Bronchial epithelial cell (primary cell): ENCODE data around the gene SH3GL2. TPM values are rescaled to one million over a fixed set of nuclear protein-coding genes. Genes with fewer than 3 reads are reported as not detected.

ENCODE experiments used
- DNase-seq: peaks from one replicate; pipeline ENCODE4 v3.0.0-alpha.2; 2010; ENCODE audit warnings: low read depth
- FAIRE-seq: peaks from 2 replicates; lab custom pipeline; 2011; peaks lifted over from hg19 to GRCh38; lab: Jason Lieb, UNC
- H3K27me3 ChIP-seq: 2 replicates; pipeline ENCODE4 v1.5.1; 2011; ENCODE audit warnings: low read length; ENCODE audit not compliant: control insufficient read depth, insufficient read depth
- H3K36me3 ChIP-seq: 2 replicates; pipeline ENCODE4 v1.5.1; 2011; ENCODE audit warnings: low read length; ENCODE audit not compliant: control insufficient read depth, insufficient read depth
- H3K4me3 ChIP-seq: 2 replicates; pipeline ENCODE4 v1.5.1; 2011; ENCODE audit warnings: mild to moderate bottlenecking, low read depth, low read length, control low read depth
- CTCF ChIP-seq: IDR thresholded peaks from 2 replicates; pipeline ENCODE4 v1.5.1; 2011; ENCODE audit warnings: mild to moderate bottlenecking, moderate library complexity, low read length, control low read depth, inconsistent platforms; ENCODE audit not compliant: insufficient read depth, severe bottlenecking
- total RNA-seq: library from RNA; depleted of rRNA; stranded (reverse); fragments of >200 nt; gene quantifications from 2 replicates; pipeline ENCODE4 v1.2.1, GENCODE V29; 2014

Gene SH3GL2
- total RNA-seq, 1 donor from 2014 or later, result not detected

GRCh38 chr9:17816431-17817027, 237.7 kb downstream of the SH3GL2 start:
- Histone ChIP-seq H3K36me3 (no peaks in the 10 kb centered on the region), H3K4me3 (no peak overlapping the region), H3K27me3 (no peaks in the 10 kb centered on the region)
- FAIRE-seq, result no peak
- TF ChIP-seq CTCF, result no peak
- no peak for DNase-seq

GRCh38 chr9:17824191-17824590, 245.3 kb downstream of the SH3GL2 start:
- TF ChIP-seq CTCF, result no peak
- H3K36me3 ChIP-seq, result no peaks in the 10 kb centered on the region
- H3K4me3 ChIP-seq, result no peak overlapping the region
- no peaks in the 10 kb centered on the region for H3K27me3 ChIP-seq
- FAIRE-seq (no peak), DNase-seq (no peak)

- FAIRE-seq (no peak), DNase-seq (no peak)
- no peak for TF ChIP-seq CTCF
- Histone ChIP-seq H3K36me3 (no peaks in the 10 kb centered on the region), H3K27me3 (no peaks in the 10 kb centered on the region), H3K4me3 (no peak overlapping the region)
Observed at GRCh38 chr9:17824616-17825264, 245.9 kb downstream of the SH3GL2 start.

GRCh38 chr9:17825265-17825659, 246.4 kb downstream of the SH3GL2 start:
- no peak for TF ChIP-seq CTCF
- no peak for FAIRE-seq

GRCh38 chr9:17829064-17829463, 250.2 kb downstream of the SH3GL2 start:
- H3K4me3 ChIP-seq, result no peak overlapping the region
- TF ChIP-seq CTCF, result no peak
- H3K27me3 ChIP-seq, result no peaks in the 10 kb centered on the region
- FAIRE-seq (no peak), DNase-seq (peak; percentile 17)
- no peaks in the 10 kb centered on the region for H3K36me3 ChIP-seq

More at GRCh38 chr9:17825265-17825659, 246.4 kb downstream of the SH3GL2 start:
- H3K36me3 ChIP-seq, result no peaks in the 10 kb centered on the region
- H3K27me3 ChIP-seq, result no peaks in the 10 kb centered on the region
- no peak overlapping the region for H3K4me3 ChIP-seq
- DNase-seq, result no peak
